Neutrophil (primary cell): Measurements from ENCODE around the gene HCK.

Source experiments
- H3K27ac ChIP-seq: fragments of 200-600 bp; sonication (generic); 2 replicates; pipeline ENCODE4 v1.5.1; 2016; ENCODE audit warnings: mild to moderate bottlenecking, moderate library complexity
- H3K27me3 ChIP-seq: fragments of 200-600 bp; sonication (generic); 2 replicates; pipeline ENCODE4 v1.6.0; 2016; ENCODE audit warnings: mild to moderate bottlenecking
- H3K36me3 ChIP-seq: fragments of 200-600 bp; sonication (generic); 2 replicates; pipeline ENCODE4 v1.5.1; 2017
- H3K4me1 ChIP-seq, 2 experiments: fragments of 200-600 bp in 1 of 2; sonication (generic) in 1 of 2; 1 replicate in 1 of 2; 2 replicates in 1 of 2; pipeline versions ENCODE4 v1.5.1 to v1.6.1; 2013 to 2016; ENCODE audit warnings: low read depth in 1 of 2, low read length in 1 of 2, mild to moderate bottlenecking in 1 of 2, moderate library complexity in 1 of 2; ENCODE audit not compliant: control insufficient read depth in 1 of 2, insufficient read depth in 1 of 2
- H3K4me3 ChIP-seq, 2 experiments: fragments of 200-600 bp in 1 of 2; sonication (generic) in 1 of 2; 1 replicate in 1 of 2; 2 replicates in 1 of 2; pipeline ENCODE4 v1.5.1; 2013 to 2016; ENCODE audit warnings: low read depth in 1 of 2, low read length in 1 of 2, mild to moderate bottlenecking in 1 of 2, moderate library complexity in 1 of 2
- H3K9me3 ChIP-seq: fragments of 200-600 bp; sonication (generic); 2 replicates; pipeline ENCODE4 v1.5.1; 2016
- CTCF ChIP-seq: fragments of 200-600 bp; sonication (generic); IDR thresholded peaks from 2 replicates; pipeline ENCODE4 v1.5.1; 2016; ENCODE audit warnings: antibody characterized with exemption

HCK gene

GRCh38 chr20:32064667-32065066 lies 12.6 kb downstream of the HCK start:
- H3K9me3 ChIP-seq: no peaks in the 10 kb centered on the region
- no peak for TF ChIP-seq CTCF
- H3K27ac ChIP-seq: peak overlapping the region; percentile 100
- H3K36me3 ChIP-seq: peaks cover 70% of the 10 kb centered on the region
- no peaks in the 10 kb centered on the region for H3K27me3 ChIP-seq
- H3K4me3 ChIP-seq: peak overlapping the region; percentile 71 to 76
- peaks cover 99 to 100% of the 10 kb centered on the region in 2 experiments for H3K4me1 ChIP-seq

GRCh38 chr20:32067234-32067821 lies 15.3 kb downstream of the HCK start:
- Histone ChIP-seq H3K36me3 (peaks cover 70% of the 10 kb centered on the region), H3K9me3 (no peaks in the 10 kb centered on the region), H3K4me3 (peak overlapping the region; percentile 19 to 45), H3K27ac (peak overlapping the region; percentile 100), H3K27me3 (no peaks in the 10 kb centered on the region), H3K4me1 (peaks cover 99 to 100% of the 10 kb centered on the region in 2 experiments)
- no peak for TF ChIP-seq CTCF

GRCh38 chr20:32068174-32068573 lies 16.1 kb downstream of the HCK start:
- Histone ChIP-seq H3K4me1 (peaks cover 92 to 94% of the 10 kb centered on the region in 2 experiments), H3K4me3 (peak overlapping the region in 1 of 2 experiments; percentile 45), H3K36me3 (peaks cover 71% of the 10 kb centered on the region), H3K9me3 (no peaks in the 10 kb centered on the region), H3K27ac (peak overlapping the region; percentile 100), H3K27me3 (no peaks in the 10 kb centered on the region)
- no peak for TF ChIP-seq CTCF

- peak overlapping the region; percentile 100 for H3K27ac ChIP-seq
- peaks cover 76 to 79% of the 10 kb centered on the region in 2 experiments for H3K4me1 ChIP-seq
- no peaks in the 10 kb centered on the region for H3K27me3 ChIP-seq
Observed at GRCh38 chr20:32069711-32070110, 17.7 kb downstream of the HCK start.

GRCh38 chr20:32070282-32070681 lies 18.2 kb downstream of the HCK start:
- no peaks in the 10 kb centered on the region for H3K9me3 ChIP-seq
- peak overlapping the region; percentile 36 to 45 for H3K4me3 ChIP-seq
- peaks cover 75% of the 10 kb centered on the region for H3K36me3 ChIP-seq
- H3K4me1 ChIP-seq: peaks cover 71 to 73% of the 10 kb centered on the region in 2 experiments
- H3K27ac ChIP-seq: peak overlapping the region; percentile 100
- H3K27me3 ChIP-seq: no peaks in the 10 kb centered on the region
- no peak for TF ChIP-seq CTCF

More at GRCh38 chr20:32069711-32070110, 17.7 kb downstream of the HCK start:
- Histone ChIP-seq H3K9me3 (no peaks in the 10 kb centered on the region), H3K36me3 (peaks cover 75% of the 10 kb centered on the region), H3K4me3 (peak overlapping the region; percentile 36 to 45)
- TF ChIP-seq CTCF: no peak
